Ovary (tissue), 9 donors: Measurements from ENCODE around the gene CA10. TPM values are rescaled to one million over a fixed set of nuclear protein-coding genes. Genes with fewer than 3 reads are reported as not detected.

Experiments used
- DNase-seq, 5 donors: peaks; one replicate each; pipeline ENCODE4 v3.0.0-alpha.2; 2019 to 2020
- H3K27ac ChIP-seq, 2 donors: fragments of 200-600 bp; one replicate each; pipeline versions ENCODE4 v1.5.1 to v1.8.0; 2019 to 2022
- H3K27me3 ChIP-seq: fragments of 200-600 bp; one replicate; pipeline ENCODE4 v1.8.0; 2022
- H3K36me3 ChIP-seq: fragments of 200-600 bp; sonication (generic); one replicate; pipeline ENCODE4 v1.5.1; 2019
- H3K4me1 ChIP-seq: one replicate; pipeline ENCODE4 v1.8.1; 2013; ENCODE audit warnings: mild to moderate bottlenecking, moderate library complexity; ENCODE audit not compliant: insufficient read depth
- H3K4me3 ChIP-seq: fragments of 200-600 bp; sonication (generic); one replicate; pipeline ENCODE4 v1.5.1; 2017
- H3K9me3 ChIP-seq, 2 donors: fragments of 200-600 bp in 1 of 2; sonication (generic) in 1 of 2; one replicate each; pipeline versions ENCODE4 v1.5.1 to v1.8.1; 2013 to 2019; ENCODE audit warnings: mild to moderate bottlenecking in 1 of 2, moderate library complexity in 1 of 2
- EP300 ChIP-seq: sonication (generic); formaldehyde crosslinking; IDR thresholded peaks from one replicate; pipeline ENCODE4 v1.6.1; 2017; ENCODE audit warnings: antibody characterized with exemption
- POLR2A ChIP-seq: fragments of 450-650 bp; IDR thresholded peaks from one replicate; pipeline ENCODE4 v1.6.1; 2017; ENCODE audit warnings: antibody characterized with exemption, mild to moderate bottlenecking, moderate library complexity
- WGBS, 3 donors: extraction: QIAGEN DNeasy Blood & Tissue Kit in 1 of 3; methylation state at CpG; one replicate each; pipeline versions ENCODE4 v1.1.5 to v1.1.7; 2013 to 2017; 5-methylcytosine and 5-hydroxymethylcytosine counted together
- intact Hi-C, 4 donors: fragments of 100-400 bp; cut with DNase I; formaldehyde crosslinking; loops; one replicate each; pipeline versions ENCODE4 v1.11.0 to v1.15.1; 2022 to 2023
- polyA plus RNA-seq, 2 donors: library from polyadenylated mRNA; stranded (reverse); fragments of 200-250 nt in 1 of 2; fragments of 350-450 nt in 1 of 2; fragmentation: Illumina TruSeq in 1 of 2; extraction: RNeasy Lipid Tissue Mini Kit (QIAGEN cat#74804) in 1 of 2; gene quantifications; one replicate each; pipeline ENCODE4 v1.2.3, GENCODE V29; 2013 to 2014
- total RNA-seq, 7 donors: library from RNA; depleted of rRNA in 2 of 7; stranded (reverse); fragments of >200 nt in 2 of 7; fragmentation: NEBNext Ultra II Directional in 3 of 7; extraction: Animal tissue kit (Norgen Biotek cat#: 25700) in 3 of 7; gene quantifications; one replicate each; pipeline versions ENCODE4 v1.1.0 to v1.2.4, GENCODE V29; 2016 to 2023
- TF ChIP-seq, protein P1 (sequence below), 3 donors: fragments of 450-650 bp in 2 of 3; fragments of 200-600 bp in 1 of 3; IDR thresholded peaks; one replicate each; pipeline versions ENCODE4 v1.5.1 to v1.8.0; 2016 to 2022; ENCODE audit warnings: antibody characterized with exemption in 3 of 3, mild to moderate bottlenecking in 1 of 3
- donor health status: DM: no; HTN: no; CAD: no; lungs with moderate emphysema.
- donor health status: DM: no; HTN: no; CAD: no.
- donor health status: Bipolar disorder and iron deficiency.
- donor health status: DM: yes; HTN: yes; CAD: no.
- donor health status: DM: no; HTN: no; CAD: no.
- donor health status: DM: yes; HTN: yes; CAD: no.

CA10 gene
- total and polyA plus RNA-seq, 9 donors = 0.34 to 4.3 (median 1.2) TPM; not detected in 2

GRCh38 chr17:51855806-51856205, 302.7 kb downstream of the CA10 start:
- Histone ChIP-seq H3K36me3 (no peaks in the 10 kb centered on the region), H3K4me3 (no peak overlapping the region), H3K27me3 (no peaks in the 10 kb centered on the region), H3K4me1 (no peaks in the 10 kb centered on the region), H3K9me3 (no peaks in the 10 kb centered on the region), H3K27ac (no peak overlapping the region)
- WGBS, 3 donors = 95 to 97% (median 95%) methylated on average over 3 of the region's 3 CpGs
- no peak for DNase-seq
- intact Hi-C loops = no loop called here
- TF ChIP-seq POLR2A (no peak), EP300 (no peak)
- TF ChIP-seq, protein P1, sequence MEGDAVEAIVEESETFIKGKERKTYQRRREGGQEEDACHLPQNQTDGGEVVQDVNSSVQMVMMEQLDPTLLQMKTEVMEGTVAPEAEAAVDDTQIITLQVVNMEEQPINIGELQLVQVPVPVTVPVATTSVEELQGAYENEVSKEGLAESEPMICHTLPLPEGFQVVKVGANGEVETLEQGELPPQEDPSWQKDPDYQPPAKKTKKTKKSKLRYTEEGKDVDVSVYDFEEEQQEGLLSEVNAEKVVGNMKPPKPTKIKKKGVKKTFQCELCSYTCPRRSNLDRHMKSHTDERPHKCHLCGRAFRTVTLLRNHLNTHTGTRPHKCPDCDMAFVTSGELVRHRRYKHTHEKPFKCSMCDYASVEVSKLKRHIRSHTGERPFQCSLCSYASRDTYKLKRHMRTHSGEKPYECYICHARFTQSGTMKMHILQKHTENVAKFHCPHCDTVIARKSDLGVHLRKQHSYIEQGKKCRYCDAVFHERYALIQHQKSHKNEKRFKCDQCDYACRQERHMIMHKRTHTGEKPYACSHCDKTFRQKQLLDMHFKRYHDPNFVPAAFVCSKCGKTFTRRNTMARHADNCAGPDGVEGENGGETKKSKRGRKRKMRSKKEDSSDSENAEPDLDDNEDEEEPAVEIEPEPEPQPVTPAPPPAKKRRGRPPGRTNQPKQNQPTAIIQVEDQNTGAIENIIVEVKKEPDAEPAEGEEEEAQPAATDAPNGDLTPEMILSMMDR (IDR thresholded peaks at IDR 0.05) = no peak

- H3K4me1 ChIP-seq = no peaks in the 10 kb centered on the region
- no peak overlapping the region for H3K4me3 ChIP-seq
- no peaks in the 10 kb centered on the region for H3K27me3 ChIP-seq
- WGBS, 3 donors = 73 to 82% (median 73%) methylated on average over 5 of the region's 5 CpGs
- no peak for DNase-seq
- TF ChIP-seq, protein P1 (IDR thresholded peaks at IDR 0.05) = no peak
- TF ChIP-seq POLR2A (no peak), EP300 (no peak)
- no peak overlapping the region for H3K27ac ChIP-seq
- H3K9me3 ChIP-seq = no peaks in the 10 kb centered on the region
- no peaks in the 10 kb centered on the region for H3K36me3 ChIP-seq
- intact Hi-C loops = no loop called here
Measured at GRCh38 chr17:51853857-51854256, 304.7 kb downstream of the CA10 start.

DNA sequence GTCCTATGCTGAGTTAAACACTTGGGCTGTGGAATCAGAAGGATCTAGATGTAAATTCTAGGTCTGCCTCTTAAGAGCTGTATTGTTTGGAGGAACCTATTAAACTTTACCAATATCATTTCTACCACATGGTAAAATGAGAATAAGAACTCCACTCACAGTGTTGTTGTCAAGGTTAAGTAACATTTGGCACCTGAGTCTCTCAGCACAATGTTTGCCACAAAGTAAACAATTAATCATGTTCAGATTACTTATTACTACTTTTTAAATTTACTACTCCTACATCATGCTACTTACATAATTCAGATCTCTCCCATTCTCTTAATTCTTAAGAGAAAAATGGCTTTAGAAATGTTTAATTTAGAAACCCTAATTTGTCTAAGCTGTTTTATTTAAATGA, 305.9 kb downstream of the CA10 start:
- H3K27me3 ChIP-seq = no peaks in the 10 kb centered on the region
- intact Hi-C loops = no loop called here
- no peak overlapping the region for H3K4me3 ChIP-seq
- H3K9me3 ChIP-seq = no peaks in the 10 kb centered on the region
- no peak for DNase-seq
- H3K36me3 ChIP-seq = no peaks in the 10 kb centered on the region
- H3K4me1 ChIP-seq = no peaks in the 10 kb centered on the region
- TF ChIP-seq POLR2A (no peak), EP300 (no peak)
- TF ChIP-seq, protein P1 (IDR thresholded peaks at IDR 0.05) = no peak
- H3K27ac ChIP-seq = no peak overlapping the region

DNA sequence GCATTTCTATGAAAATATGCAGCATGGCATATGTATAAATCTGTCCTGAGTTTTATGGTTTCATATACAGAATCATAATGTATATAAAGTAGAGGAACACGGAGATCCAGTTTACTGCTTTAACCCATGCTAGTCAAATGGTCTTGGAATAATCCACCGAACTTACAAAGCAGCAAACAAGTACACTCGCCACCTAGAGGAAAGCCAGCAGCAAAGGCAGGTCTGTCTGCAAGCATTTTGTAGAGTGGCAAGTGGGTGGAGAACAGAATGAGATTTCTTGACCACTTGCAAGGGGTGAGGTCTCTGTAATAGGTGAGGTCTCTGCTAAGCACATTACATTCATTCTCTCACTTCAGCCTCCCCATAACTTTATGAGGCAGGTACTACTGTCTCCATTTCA, 308.3 kb downstream of the CA10 start:
- Histone ChIP-seq H3K9me3 (no peaks in the 10 kb centered on the region), H3K36me3 (no peaks in the 10 kb centered on the region), H3K27ac (no peak overlapping the region), H3K4me3 (no peak overlapping the region), H3K4me1 (no peaks in the 10 kb centered on the region), H3K27me3 (no peaks in the 10 kb centered on the region)
- 55 to 68% (median 67%) methylated on average over 3 of the region's 3 CpGs for WGBS, 3 donors
- no peak for TF ChIP-seq POLR2A
- TF ChIP-seq EP300 = no peak
- no peak for DNase-seq
- intact Hi-C loops = no loop called here

- TF ChIP-seq POLR2A (no peak), EP300 (no peak)
- TF ChIP-seq, protein P1 (IDR thresholded peaks at IDR 0.05) = no peak
- Histone ChIP-seq H3K36me3 (no peaks in the 10 kb centered on the region), H3K9me3 (no peaks in the 10 kb centered on the region), H3K27me3 (no peaks in the 10 kb centered on the region), H3K27ac (no peak overlapping the region), H3K4me3 (no peak overlapping the region), H3K4me1 (no peaks in the 10 kb centered on the region)
- no peak for DNase-seq
- WGBS, 3 donors = 69 to 83% (median 77%) methylated on average over 3 of the region's 3 CpGs
- intact Hi-C loops = no loop called here
Measured at GRCh38 chr17:51848451-51848850, 310.1 kb downstream of the CA10 start.
